Fibroblast of upper back skin (primary cell): Measurements from ENCODE around the gene NLRP11.

Experiments used
- DNase-seq: peaks from one replicate; pipeline ENCODE4 v3.0.0-alpha.2; 2013

The NLRP11 gene

GRCh38 chr19:55831846-55832245, at the start of gene NLRP11:
Gene NLRP11 (minus strand): TSS chr19:55831999. CDS start chr19:55818174, 13,825 bp downstream.
- DNase-seq, result no peak

GRCh38 chr19:55877211-55877610, 45.4 kb upstream of the NLRP11 start:
- no peak for DNase-seq

- no peak for DNase-seq
Measured at GRCh38 chr19:55870736-55871135, 38.9 kb upstream of the NLRP11 start.

GRCh38 chr19:55867101-55867500, 35.3 kb upstream of the NLRP11 start:
- DNase-seq, result no peak

GRCh38 chr19:55866521-55866920, 34.7 kb upstream of the NLRP11 start:
- DNase-seq, result no peak

- no peak for DNase-seq
Measured at GRCh38 chr19:55858969-55859368, 27.2 kb upstream of the NLRP11 start.

GRCh38 chr19:55858401-55858800, 26.6 kb upstream of the NLRP11 start:
- no peak for DNase-seq

GRCh38 chr19:55857974-55858373, 26.2 kb upstream of the NLRP11 start:
- DNase-seq, result no peak

- no peak for DNase-seq
Measured at GRCh38 chr19:55857149-55857548, 25.4 kb upstream of the NLRP11 start.

- no peak for DNase-seq
Measured at GRCh38 chr19:55855160-55855559, 23.4 kb upstream of the NLRP11 start.

GRCh38 chr19:55838906-55839305, 7.1 kb upstream of the NLRP11 start:
- DNase-seq, result no peak

GRCh38 chr19:55838251-55838650, 6.5 kb upstream of the NLRP11 start:
- no peak for DNase-seq

GRCh38 chr19:55836340-55836739, 4.5 kb upstream of the NLRP11 start, which contains the start of gene NLRP4:
Gene NLRP4 (plus strand): TSS chr19:55836540. CDS start chr19:55852081, 15,541 bp downstream.
- DNase-seq, result no peak

- DNase-seq, result no peak
Measured at GRCh38 chr19:55832676-55833075, 877 bp upstream of the NLRP11 start.

- DNase-seq, result no peak
Measured at GRCh38 chr19:55830656-55831055, 1.1 kb downstream of the NLRP11 start.

GRCh38 chr19:55820037-55820436, 11.8 kb downstream of the NLRP11 start:
- DNase-seq, result no peak

- no peak for DNase-seq
Measured at GRCh38 chr19:55813906-55814305, 17.9 kb downstream of the NLRP11 start.

GRCh38 chr19:55812449-55812848, 19.4 kb downstream of the NLRP11 start:
- DNase-seq, result no peak

- no peak for DNase-seq
Measured at GRCh38 chr19:55811340-55811739, 20.5 kb downstream of the NLRP11 start.

GRCh38 chr19:55809381-55810058, 22.3 kb downstream of the NLRP11 start:
- DNase-seq, result no peak

GRCh38 chr19:55802281-55802680, 29.5 kb downstream of the NLRP11 start:
- no peak for DNase-seq

GRCh38 chr19:55801416-55801815, 30.4 kb downstream of the NLRP11 start:
- DNase-seq, result no peak

- no peak for DNase-seq
Measured at GRCh38 chr19:55795021-55795420, 36.8 kb downstream of the NLRP11 start.

- DNase-seq, result no peak
Measured at GRCh38 chr19:55781112-55781511, 50.7 kb downstream of the NLRP11 start.

- DNase-seq, result no peak
Measured at GRCh38 chr19:55778331-55778730, 53.5 kb downstream of the NLRP11 start.
